ENCODE measurements around the gene SCAF1. TPM values are rescaled to one million over a fixed set of nuclear protein-coding genes. Genes with fewer than 3 reads are reported as not detected.

SCAF1 gene
- polyA plus RNA-seq, 1 experiment: 2.5 TPM

- Histone ChIP-seq H3K4me3 (ENCODE audit: low read depth, low read length) (no peak overlapping the region), H3K27me3 (ENCODE audit: control insufficient read depth, insufficient read depth, low read length) (no peaks in the 10 kb centered on the region), H3K9me3 (ENCODE audit: control insufficient read depth, insufficient read depth, low read length) (no peaks in the 10 kb centered on the region; the same call in 1 of the 2 replicates), H3K27ac (ENCODE audit: low read depth, low read length) (no peak overlapping the region)
- DNase-seq (ENCODE audit: low read depth, low spot score): no peak
- ChIA-PET CTCF (no interaction called here), POLR2A (interaction anchor here (3.3 kb wide), 1 partner anchor 11 kb away, joined by 9 read pairs; the partner anchor contains the start of gene PRMT1)
- TF ChIP-seq, protein P1, sequence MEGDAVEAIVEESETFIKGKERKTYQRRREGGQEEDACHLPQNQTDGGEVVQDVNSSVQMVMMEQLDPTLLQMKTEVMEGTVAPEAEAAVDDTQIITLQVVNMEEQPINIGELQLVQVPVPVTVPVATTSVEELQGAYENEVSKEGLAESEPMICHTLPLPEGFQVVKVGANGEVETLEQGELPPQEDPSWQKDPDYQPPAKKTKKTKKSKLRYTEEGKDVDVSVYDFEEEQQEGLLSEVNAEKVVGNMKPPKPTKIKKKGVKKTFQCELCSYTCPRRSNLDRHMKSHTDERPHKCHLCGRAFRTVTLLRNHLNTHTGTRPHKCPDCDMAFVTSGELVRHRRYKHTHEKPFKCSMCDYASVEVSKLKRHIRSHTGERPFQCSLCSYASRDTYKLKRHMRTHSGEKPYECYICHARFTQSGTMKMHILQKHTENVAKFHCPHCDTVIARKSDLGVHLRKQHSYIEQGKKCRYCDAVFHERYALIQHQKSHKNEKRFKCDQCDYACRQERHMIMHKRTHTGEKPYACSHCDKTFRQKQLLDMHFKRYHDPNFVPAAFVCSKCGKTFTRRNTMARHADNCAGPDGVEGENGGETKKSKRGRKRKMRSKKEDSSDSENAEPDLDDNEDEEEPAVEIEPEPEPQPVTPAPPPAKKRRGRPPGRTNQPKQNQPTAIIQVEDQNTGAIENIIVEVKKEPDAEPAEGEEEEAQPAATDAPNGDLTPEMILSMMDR (IDR thresholded peaks at IDR 0.05; ENCODE audit: low read depth, low read length): no peak
These were observed 45.7 kb downstream of the SCAF1 start for GRCh38 chr19:49687566-49688316.

- Histone ChIP-seq H3K9me3 (ENCODE audit: control insufficient read depth, insufficient read depth, low read length) (no peaks in the 10 kb centered on the region; the same call in 1 of the 2 replicates), H3K27me3 (ENCODE audit: control insufficient read depth, insufficient read depth, low read length) (no peaks in the 10 kb centered on the region), H3K27ac (ENCODE audit: low read depth, low read length) (no peak overlapping the region), H3K4me3 (ENCODE audit: low read depth, low read length) (no peak overlapping the region)
- no peak for DNase-seq (ENCODE audit: low read depth, low spot score)
- ChIA-PET CTCF (interaction anchor here (0.6 to 3.0 kb wide), 2 partner anchors 8 to 17 kb away, joined by 3 to 14 read pairs; no protein-coding TSS in a partner anchor), POLR2A (interaction anchor here (3.3 kb wide), 1 partner anchor 12 kb away, joined by 9 read pairs; the partner anchor contains the start of gene PRMT1)
- TF ChIP-seq, protein P1 (IDR thresholded peaks at IDR 0.05; ENCODE audit: low read depth, low read length): no peak
These were observed 46.6 kb downstream of the SCAF1 start for GRCh38 chr19:49688531-49689132.

- peak within 1 kb of the TSS; percentile 73 for H3K4me3 ChIP-seq (ENCODE audit: low read depth, low read length)
- no peaks in the 10 kb centered on the region; the same call in 1 of the 2 replicates for H3K9me3 ChIP-seq (ENCODE audit: control insufficient read depth, insufficient read depth, low read length)
- no peak for DNase-seq (ENCODE audit: low read depth, low spot score)
- H3K27me3 ChIP-seq (ENCODE audit: control insufficient read depth, insufficient read depth, low read length): no peaks in the 10 kb centered on the region
- TF ChIP-seq, protein P1 (IDR thresholded peaks at IDR 0.05; ENCODE audit: low read depth, low read length): peak; percentile 55
- H3K27ac ChIP-seq (ENCODE audit: low read depth, low read length): peak within 1 kb of the TSS; percentile 70
- POLR2A ChIA-PET: interaction anchor here (3.3 kb wide), 1 partner anchor 13 kb away, joined by 9 read pairs; the partner anchor contains the start of gene PRMT1
- CTCF ChIA-PET: interaction anchor here (0.6 to 3.0 kb wide), 3 partner anchors 9 to 18 kb away, joined by 3 to 14 read pairs (median 4); no protein-coding TSS in a partner anchor
These were observed 47.4 kb downstream of the SCAF1 start, which contains the start of gene ADM5 for GRCh38 chr19:49689133-49690078. TSS of gene ADM5 (plus strand) at chr19:49689594. CDS start at chr19:49689838, 244 bp downstream.

- no peaks in the 10 kb centered on the region for H3K27me3 ChIP-seq (ENCODE audit: control insufficient read depth, insufficient read depth, low read length)
- peak overlapping the region; percentile 73 for H3K4me3 ChIP-seq (ENCODE audit: low read depth, low read length)
- ChIA-PET POLR2A (interaction anchor here (0.9 to 3.3 kb wide), 2 partner anchors 14 to 112 kb away, joined by 6 to 9 read pairs; partner anchors contain the start of gene PRMT1), CTCF (interaction anchor here (1.2 to 3.0 kb wide), 2 partner anchors 9 to 12 kb away, joined by 4 to 14 read pairs; no protein-coding TSS in a partner anchor)
- TF ChIP-seq, protein P1 (IDR thresholded peaks at IDR 0.05; ENCODE audit: low read depth, low read length): no peak
- no peaks in the 10 kb centered on the region; the same call in 1 of the 2 replicates for H3K9me3 ChIP-seq (ENCODE audit: control insufficient read depth, insufficient read depth, low read length)
- H3K27ac ChIP-seq (ENCODE audit: low read depth, low read length): peak overlapping the region; percentile 70
- no peak for DNase-seq (ENCODE audit: low read depth, low spot score)
These were observed 48.2 kb downstream of the SCAF1 start for GRCh38 chr19:49690079-49690655.
